CD4-positive, alpha-beta T cell treated with Interferon alpha-2 for 1 hour (primary cell): ENCODE measurements around the gene CNTNAP5.

Source experiments
- DNase-seq, 2 donors: peaks; one replicate each; pipeline ENCODE4 v3.0.0-alpha.2; 2020 to 2022

The CNTNAP5 gene

DNA sequence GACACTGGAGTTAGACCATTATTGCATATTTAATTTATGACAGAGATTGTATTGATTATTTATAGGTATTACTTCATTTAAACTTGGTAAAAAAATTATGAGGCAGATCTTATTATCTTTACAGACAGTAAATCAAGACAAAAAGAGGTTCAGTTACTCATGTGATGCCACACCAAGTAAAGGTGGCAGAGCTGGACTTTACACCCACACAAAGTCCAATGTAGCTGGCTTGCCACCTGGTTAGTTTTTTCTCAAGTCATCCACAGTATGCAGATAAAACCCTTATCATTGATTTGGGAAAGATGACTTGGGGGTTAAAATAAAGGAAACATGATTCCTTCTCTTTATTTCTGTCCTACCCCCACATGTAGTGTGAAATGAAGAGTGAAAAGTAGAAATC is 137.2 kb downstream of the CNTNAP5 start:
- DNase-seq, result no peak

DNA sequence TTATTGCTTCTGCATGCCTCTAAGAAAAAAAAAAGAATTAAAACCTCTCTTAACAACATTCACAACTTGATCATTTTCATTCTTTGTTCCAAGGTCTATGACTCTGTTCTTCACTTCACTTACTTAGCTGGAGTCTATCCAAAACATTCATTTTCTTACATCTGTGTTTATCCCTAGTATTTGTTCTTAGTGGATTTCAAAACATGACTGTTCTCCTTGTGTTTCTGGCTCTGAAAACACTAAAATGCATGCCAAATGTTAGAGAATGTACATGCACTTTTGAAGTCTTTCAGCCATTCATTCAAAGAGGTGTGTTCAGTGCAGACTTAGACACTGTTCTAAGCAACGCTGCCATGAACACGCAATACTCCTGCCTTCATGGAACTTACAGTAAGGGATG is 138.8 kb downstream of the CNTNAP5 start:
- no peak for DNase-seq

DNA sequence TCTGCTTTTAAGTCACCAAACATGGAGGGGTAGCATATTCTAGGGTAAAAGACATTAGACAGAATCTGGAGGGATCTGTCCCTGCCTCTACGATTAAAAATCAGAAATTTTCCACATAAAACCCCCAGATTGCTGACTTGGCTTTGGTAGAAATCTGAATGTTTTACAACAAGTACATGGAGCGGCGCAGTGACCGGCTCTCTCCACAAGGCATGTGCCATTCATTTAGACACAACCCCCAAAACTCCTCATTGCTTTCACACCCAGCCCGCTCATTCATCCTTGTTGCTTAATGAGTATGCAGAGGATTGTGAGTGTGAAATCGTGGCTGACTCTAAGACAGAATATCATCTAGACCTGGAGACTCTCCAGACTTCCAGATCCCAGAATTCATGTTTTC is 140.6 kb downstream of the CNTNAP5 start:
- no peak for DNase-seq

DNA sequence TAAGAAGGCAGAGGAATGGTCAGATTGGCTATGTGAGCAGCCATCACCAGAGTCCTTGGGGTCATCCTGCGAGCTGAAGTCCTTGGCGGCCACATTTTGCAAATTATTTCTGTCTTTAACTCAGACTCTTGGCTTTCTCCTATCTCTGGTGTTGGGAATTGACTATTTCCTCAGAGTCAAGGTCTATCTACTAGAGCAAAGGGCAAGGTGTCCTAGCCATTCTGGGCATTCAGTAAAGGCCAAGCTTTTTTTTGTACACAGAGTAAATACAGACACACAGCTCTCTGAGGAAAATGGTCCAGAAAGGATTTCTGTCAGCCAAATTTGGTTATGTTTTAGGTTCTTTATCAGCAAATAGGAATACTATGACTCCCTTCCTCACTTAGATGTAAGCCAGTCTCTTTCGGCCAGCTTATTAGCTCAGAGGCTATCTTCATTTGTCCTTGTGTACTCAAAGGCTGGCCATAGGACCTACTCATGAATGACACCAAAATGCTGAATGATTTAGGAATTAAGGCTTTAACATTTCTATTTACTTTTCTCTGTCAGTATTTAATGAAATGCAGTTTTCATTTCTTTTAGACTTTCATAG is 146.5 kb downstream of the CNTNAP5 start:
- DNase-seq, result no peak

DNA sequence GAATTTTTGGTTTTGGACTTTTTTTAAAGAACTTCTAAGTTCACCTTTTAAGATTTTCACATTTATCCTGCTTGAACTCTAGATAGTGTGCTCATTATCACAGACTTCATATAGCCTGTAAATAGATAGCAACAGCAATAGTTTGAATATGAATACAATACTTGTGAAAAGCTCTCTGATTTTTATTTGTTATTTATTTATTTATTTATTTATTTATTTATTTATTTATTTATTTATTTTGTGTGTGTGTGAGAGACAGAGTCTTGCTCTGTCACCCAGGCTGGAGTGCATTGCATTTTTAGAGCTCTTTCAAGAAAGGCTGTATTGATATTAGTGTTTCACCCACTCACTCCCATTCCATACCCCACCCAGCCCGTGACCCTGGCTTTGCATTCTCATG is 153.6 kb downstream of the CNTNAP5 start:
- no peak for DNase-seq

DNA sequence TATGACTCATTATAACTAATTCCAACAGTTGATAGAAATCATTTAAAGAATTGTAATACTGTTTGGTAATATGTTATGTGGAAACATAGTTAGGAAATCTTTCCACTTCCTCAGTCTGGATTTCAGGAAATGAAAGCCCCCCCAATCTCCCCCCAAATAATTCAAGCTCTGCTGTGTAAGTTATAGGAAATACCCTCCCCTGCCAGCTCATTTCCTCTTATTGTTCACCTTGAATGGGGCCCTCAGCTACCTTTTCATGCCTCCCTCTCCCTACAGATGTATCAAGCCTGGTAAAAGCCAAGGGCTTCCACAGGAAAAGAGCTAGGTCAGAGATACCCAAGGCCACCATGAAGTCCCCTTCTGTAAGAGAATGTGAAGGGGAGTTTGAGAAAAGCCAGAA is 155.5 kb downstream of the CNTNAP5 start:
- DNase-seq, result no peak

DNA sequence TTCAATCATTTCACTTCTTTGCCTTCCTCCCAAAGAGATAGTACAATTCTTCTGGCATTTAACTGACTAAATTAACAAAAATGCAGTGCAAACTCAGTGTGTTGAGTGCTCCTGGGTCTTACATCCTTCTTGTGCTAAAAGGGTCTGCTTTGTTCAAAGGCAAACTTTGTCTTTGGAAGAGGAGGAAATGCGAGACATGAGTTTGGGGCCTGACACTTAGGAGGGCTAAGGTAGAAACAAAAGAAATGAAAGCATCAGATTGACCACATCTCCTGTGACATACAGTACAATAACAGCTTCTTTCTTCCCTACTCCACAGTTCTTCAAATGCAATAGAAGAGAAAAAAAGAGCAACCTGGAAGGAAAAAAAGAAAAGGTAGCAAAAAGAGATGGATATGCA is 161.7 kb downstream of the CNTNAP5 start:
- DNase-seq, result no peak

DNA sequence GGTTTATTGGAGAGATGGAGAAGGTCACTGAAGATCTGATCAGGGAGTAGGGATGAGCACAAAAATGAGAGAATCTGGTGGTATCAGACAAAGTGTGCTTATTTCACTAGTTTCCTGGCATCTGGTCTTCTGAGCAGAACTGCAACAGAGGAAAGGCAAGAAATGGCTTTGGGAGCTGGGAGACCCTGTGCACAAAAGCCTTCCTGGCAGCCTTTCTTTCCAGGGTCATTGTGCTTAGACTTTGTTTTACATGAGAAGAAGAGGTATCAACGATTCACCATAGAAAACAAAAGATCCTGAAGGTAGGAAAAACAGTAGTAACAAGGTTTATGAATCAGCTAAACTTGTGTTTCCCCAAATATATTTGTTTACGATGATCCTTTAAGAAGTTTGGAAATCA is 162.9 kb downstream of the CNTNAP5 start:
- DNase-seq, result no peak

DNA sequence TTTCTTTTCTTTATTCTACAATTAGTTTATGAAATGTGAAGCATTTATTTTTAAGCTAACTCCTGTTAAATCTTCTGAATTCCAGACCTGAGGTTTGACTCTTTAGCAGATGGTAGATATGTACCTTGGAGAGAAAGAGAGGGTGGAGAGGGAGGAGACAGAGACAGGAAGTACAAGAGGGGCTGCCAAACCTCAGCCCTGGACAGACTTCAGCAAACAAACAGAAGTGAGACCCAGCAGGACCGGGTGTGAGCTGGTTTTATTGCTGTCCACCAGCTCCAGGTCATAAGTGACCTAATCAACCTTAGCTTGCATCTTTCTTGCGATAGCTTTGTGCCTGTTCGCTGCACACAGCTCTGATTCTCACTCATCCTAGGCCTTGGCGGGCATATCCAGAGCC is 168.6 kb downstream of the CNTNAP5 start:
- no peak for DNase-seq

DNA sequence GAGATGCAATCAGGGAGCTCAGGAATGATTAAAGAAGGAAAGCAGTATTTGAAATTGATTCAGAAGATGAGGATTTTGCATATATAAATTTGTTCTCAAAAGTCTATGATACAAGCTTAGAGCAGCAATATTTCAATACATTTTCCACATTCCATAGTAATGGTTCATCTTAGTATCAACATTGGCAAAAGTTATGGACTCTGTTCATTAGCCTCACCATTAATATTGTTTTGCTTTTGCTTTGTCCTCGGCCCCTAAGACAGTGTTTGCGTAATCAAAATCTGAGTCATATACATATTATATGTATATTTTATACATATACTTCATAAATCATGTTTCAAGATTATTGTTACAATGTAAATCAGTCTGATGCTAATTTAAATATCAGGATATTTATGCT is 176.6 kb downstream of the CNTNAP5 start:
- no peak for DNase-seq

DNA sequence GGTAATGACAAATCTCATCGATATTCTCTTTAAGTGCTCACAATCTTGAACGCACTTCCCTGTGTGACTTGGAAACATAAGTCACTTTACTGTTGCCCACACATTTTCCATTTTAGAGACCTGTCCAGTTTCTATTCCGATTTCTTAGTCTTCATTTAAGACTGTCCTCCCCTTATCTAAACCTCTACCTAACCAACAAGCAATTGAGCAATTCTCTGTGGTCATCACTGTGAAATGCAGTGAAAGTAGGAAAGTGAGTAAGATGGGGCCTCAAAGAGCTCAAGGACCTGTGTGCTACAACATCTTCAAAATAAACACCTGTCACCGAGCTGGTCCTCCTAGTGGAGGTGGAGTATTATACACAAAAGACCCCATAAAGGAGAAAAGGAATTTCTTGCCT is 184.4 kb downstream of the CNTNAP5 start:
- DNase-seq, result no peak

DNA sequence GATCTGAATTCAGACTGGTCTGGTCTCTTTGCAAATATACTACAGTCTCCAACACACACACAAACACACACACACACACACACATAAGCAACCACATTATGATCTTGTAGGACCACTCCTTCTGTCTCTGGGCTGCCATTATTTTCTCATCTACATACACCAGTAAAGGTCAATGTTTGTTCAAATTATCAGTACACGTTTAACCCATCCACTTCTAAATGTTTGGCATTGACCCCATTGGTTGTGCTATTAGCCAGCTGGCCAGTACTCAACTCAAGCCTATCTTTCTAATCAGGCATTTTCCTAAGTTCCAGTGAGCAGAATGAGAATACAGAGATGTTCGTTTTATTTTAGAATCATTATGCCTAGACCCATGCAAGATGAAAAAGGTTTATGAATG is 186.4 kb downstream of the CNTNAP5 start:
- no peak for DNase-seq

DNA sequence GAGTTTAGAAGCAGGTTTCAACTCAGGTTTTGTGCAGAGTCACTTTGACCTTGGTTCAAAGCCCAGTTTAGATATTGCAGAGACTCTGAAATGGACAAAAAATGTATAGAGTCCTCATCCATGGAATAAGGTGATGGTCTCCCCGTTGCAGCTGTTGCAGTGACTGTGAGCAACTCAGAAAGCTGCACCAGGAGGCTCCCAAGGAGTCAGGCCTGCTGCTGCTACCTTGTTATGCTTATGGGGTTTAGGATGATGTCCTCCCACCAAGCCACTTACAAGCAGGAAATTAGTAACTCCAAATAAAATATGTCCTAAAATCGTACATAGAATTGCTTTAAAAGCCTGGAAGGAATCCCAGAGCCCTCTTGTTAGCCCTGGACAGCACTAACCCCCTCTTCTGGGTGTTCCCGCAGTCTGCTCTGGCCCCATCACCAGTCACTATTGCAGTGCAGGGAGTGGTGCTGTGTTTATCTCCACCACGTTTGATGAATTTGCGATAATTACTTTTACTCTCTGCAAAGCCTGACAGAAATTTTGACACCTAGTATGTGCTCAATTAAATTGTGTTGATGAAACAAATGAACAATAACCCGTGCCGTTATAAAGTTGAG is 189.0 kb downstream of the CNTNAP5 start:
- DNase-seq, result no peak

DNA sequence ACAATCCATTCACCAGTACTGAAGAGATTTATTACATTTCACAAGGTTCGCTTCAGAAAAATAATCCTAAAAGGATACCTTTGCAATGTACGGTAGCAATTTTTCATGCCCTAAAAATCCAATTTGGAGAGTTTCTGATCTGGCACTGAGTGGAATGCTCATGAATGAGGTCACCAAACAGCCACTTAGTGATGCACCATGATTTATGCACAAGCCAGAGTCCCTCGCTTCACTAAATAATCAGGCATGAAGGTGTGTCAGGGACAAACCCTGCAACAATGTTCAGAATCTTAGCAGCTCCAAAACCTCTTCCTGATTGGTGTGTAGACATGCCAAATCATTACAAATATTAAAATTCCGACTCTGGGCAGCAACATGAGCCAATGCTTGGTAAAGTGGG is 221.1 kb downstream of the CNTNAP5 start:
- no peak for DNase-seq

DNA sequence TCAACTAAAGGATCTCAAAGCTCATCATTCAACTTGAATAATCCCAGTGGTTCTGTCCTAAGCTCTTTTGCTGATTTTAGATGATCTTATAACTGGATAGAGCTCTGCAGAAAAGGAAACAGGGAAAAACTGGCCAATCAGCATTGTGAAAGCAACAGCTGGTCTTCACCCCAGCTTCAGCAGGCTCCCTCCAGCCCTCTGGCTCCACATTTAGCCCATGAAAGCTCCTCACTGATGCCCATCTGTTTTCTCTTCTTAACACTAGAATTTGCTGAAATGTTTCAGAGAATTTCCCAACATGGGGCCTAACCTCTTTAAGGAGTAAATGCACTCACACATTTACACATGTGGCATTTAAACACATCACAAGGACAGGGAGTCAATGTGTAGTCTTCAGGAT is 223.3 kb downstream of the CNTNAP5 start:
- DNase-seq, result no peak

DNA sequence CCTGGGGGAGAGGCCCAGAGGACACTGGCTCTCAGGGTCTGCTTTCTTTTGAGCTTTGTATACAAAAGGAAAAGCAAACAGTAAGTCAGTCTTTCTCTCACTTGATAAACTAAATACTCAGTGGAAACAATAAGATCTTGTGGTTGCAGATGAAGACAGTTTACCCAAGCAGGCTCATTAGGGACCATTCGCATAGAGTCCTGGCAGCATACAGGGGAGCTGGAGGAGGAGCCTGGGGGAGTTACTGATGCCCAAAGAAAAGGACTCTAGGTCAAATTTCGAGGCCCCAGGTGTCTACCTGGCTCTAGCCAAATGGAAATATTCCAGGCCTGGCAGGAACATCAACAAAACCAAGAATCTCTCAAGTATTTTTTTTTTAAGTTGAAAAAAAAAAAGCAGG is 225.3 kb downstream of the CNTNAP5 start:
- no peak for DNase-seq

DNA sequence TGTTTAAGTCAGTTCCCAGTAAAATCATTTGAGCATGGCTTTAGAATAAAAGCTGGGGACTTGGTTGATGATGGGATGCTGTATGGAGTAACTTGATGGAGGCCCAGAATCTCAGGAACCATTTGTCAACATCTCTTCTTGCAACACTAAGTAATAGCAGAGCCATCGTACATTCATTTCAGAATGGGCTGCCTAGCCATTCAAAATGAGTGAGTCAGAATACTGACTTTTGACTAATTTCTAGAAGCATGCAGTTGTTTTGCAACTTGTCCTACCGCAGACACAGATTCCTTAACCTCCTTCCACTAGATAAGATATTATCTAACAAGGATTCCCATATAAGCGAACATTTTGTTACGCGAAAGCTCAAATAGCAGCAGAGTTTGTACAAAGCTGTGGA is 229.5 kb downstream of the CNTNAP5 start:
- DNase-seq, result no peak

DNA sequence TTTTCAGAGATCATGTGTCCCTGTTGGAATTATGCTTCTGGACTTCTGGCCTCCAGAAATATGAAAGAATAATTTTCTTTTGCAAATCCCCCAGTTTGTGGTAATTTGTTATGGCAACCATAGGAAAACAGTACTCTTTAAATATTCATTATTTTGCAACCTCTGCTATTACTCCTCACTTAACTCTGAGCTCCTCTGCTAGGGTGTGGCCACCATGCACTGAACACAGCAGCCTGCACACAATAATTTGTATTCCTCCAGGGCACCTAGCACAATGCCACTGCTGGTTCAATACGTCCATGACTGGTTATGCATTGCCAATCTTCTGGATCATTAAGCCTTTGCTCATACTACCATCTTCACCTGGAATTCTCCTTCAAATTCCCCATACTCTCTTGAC is 232.0 kb downstream of the CNTNAP5 start:
- no peak for DNase-seq

DNA sequence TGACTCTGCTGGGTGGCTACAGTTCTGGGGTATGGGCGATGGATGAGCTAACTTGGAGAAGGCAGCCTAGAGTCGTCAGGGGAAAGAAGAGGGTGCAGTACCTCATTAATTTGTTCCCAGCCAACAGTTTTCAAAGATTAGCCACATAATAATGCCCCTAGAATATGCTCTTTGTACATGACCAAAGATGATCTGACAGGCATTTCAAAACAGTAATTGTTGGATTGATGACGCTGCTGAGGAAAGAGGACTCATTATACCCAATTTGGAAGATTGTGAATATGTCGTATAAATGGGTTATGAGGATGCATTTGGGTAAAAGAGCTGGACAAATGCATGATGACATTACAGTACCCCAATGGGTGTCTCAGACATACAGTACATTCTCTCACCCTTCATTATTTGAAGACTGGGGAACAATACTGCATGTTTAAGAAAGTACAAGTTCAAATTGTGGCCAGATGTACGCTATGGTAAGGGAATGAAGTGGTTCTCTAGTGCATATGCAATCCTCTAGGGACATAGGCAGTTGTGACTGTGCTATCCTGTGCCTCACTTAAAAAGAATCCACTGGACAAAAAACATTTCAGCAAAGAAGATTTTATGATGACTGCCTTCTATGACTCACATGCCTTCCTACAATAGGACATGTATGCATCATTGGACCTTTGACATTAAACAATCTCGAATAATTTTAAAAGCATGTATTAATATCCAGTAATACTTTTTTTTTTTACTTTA is 233.2 kb downstream of the CNTNAP5 start:
- DNase-seq, result no peak

DNA sequence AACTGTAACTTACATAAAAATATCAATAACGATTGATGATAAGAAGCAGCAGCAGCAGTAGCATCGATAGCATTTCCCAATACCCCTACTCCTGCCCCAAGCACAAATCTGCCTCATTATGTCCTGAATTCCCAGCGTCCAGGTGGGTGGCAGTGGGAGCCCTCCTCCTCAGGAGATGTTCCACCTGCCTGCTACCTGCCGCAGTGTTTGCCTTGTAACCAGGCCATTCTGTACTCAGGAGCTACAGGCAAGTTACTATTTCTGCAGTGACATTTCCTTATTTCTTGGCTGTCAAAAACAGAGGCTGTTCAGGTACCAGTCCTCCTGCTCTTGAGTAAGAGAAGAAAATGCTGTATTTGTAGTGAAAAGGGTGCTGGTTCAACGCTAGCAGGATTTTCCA is 236.4 kb downstream of the CNTNAP5 start:
- DNase-seq, result no peak

DNA sequence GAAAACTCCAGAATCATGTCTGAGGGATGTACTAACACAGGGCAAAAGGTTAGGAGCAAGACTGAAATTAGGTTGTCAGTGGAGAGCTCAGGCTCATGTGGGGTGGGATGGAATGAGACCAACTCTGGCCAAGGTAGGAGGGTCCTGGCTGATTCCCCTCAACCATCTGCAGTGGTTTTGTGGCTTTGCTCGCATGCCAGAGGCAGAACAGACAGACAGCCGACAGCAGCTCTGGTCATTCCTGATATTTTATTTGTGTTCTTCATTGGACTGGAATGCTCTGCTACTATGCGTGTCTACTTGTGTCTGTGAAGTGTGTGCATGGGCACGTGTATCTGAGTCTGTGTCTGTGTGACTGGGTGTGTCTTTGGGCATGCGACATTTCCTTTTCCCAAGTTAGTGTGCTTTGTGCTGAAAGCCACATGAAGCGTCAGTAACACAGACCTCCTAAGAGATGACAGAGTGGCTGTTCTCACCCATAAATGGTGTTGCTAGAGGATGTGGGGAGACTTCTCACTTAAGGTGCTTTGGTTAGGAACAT is 239.5 kb downstream of the CNTNAP5 start:
- no peak for DNase-seq

DNA sequence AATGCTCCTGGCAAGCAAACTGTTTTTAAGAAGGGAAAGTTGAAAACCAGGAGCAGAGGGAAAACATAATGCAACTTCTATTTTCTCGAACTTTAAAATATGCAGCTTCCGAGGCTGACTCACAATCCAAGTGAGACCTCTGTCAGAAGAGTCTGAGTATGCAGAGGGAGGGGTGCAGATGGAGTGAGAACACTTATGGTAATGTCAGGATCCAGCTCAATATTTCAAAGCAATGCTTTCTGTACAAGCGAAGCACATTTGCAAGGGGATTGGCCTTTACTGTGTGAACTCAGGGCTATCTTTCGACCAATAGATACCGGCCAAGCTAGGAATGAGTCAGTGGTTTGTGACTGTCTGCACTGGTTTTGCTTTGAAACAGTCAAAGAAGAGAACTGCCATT is 242.7 kb downstream of the CNTNAP5 start:
- no peak for DNase-seq

DNA sequence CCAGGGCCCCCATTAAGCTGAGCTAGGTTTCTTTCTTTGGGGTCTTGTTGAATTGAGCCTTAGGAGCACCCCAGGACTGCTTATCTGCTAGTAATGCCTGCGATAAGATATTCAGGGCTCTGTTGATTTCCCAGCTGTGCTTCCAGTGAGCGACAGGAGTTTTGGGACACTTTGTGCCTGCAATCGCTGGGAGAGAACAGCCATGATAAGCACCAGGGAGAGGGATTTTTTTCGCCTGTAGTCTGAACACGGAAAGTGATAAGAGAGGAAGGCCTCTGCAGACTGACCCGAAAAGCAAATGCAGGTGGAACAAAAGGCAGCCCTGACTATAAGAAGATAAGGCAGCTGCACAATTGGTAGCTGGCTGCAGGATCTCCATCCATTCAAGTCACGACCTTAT is 244.3 kb downstream of the CNTNAP5 start:
- DNase-seq, result no peak

DNA sequence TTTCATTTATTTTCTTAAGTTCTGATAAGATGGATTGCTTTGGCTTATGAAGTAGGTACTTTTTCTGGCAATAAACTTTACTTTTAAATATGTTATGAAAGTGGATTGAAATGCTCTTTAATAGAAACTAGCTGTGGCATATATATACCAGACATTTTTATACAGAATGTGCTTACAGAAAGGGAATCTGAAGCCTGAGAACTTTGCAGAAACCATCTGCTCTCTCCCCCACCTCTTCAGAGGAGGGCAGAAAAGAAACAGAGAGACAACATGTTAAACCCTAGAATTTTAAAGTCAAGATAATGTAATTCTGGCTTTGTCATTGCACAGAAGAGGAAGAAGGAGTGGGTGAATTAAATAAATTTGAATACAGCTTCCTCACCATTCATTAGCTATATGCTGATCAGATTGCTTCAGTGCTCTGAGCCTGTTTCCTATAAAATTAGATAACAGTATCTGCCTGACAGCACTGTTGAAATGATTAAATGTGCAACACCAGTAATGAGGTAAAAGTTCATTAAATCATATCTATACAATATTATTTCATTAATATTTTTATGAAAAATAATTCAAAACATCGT is 247.3 kb downstream of the CNTNAP5 start:
- DNase-seq, result no peak
